NT2/D1 (cell line): ENCODE measurements around the gene ARHGEF16.

Experiments used
- SUZ12 ChIP-seq: IDR thresholded peaks from 2 replicates; pipeline ENCODE4 v1.6.1; 2011; ENCODE audit not compliant: insufficient read length, insufficient read depth; ENCODE audit errors: extremely low read depth
- YY1 ChIP-seq: IDR thresholded peaks from 2 replicates; pipeline ENCODE4 v1.6.1; 2011; ENCODE audit not compliant: insufficient read length, insufficient read depth

DNA sequence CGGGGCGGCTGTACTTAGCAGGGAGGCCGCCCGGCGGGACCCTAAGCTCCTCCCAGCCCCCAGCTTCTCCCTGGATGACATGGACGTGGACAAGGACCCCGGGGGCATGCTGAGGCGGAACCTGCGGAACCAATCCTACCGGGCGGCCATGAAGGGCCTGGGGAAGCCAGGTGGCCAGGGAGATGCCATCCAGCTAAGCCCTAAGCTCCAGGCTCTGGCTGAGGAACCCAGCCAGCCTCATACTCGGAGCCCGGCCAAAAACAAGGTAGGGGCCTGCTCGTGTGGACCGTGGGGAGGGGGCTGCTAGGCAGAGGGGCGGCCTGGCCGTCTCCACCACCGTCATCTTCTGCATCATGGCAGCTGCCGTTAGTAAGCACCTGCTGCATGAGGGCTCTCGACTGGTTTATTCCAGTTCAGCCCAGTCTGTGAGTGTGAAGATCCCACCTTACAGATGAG lies 9.0 kb downstream of the ARHGEF16 start:
- TF ChIP-seq SUZ12 (no peak), YY1 (no peak)
